Measurements from ENCODE around the gene OSTC.

OSTC gene

GRCh38 chr4:108650212-108651013 is at the start of gene OSTC:
TSS of gene OSTC (plus strand) at chr4:108650599. CDS start at chr4:108650656, 57 bp downstream.
- DNase-seq (ENCODE audit: low spot score), result peak; percentile 93

- DNase-seq (ENCODE audit: low spot score), result no peak
Measured at GRCh38 chr4:108601106-108601505, 49.3 kb upstream of the OSTC start.

- no peak for DNase-seq (ENCODE audit: low spot score)
Measured at GRCh38 chr4:108601532-108601931, 48.9 kb upstream of the OSTC start.

- DNase-seq (ENCODE audit: low spot score), result no peak
Measured at GRCh38 chr4:108602163-108602562, 48.2 kb upstream of the OSTC start.

GRCh38 chr4:108607079-108607815 is 43.2 kb upstream of the OSTC start:
- DNase-seq (ENCODE audit: low spot score), result no peak

- no peak for DNase-seq (ENCODE audit: low spot score)
Measured at GRCh38 chr4:108611365-108611764, 39.0 kb upstream of the OSTC start.

- DNase-seq (ENCODE audit: low spot score), result no peak
Measured at GRCh38 chr4:108612365-108612764, 38.0 kb upstream of the OSTC start.

- no peak for DNase-seq (ENCODE audit: low spot score)
Measured at GRCh38 chr4:108619372-108620100, 30.9 kb upstream of the OSTC start.

GRCh38 chr4:108620101-108620932 is 30.1 kb upstream of the OSTC start, which contains the start of gene RPL34:
TSS of gene RPL34 (plus strand) at chr4:108620576. CDS start at chr4:108621960, 1,384 bp downstream.
- peak; percentile 92 for DNase-seq (ENCODE audit: low spot score)

GRCh38 chr4:108620933-108621905 is 29.2 kb upstream of the OSTC start:
- DNase-seq (ENCODE audit: low spot score), result no peak

GRCh38 chr4:108622022-108622421 is 28.4 kb upstream of the OSTC start:
- DNase-seq (ENCODE audit: low spot score), result no peak

- no peak for DNase-seq (ENCODE audit: low spot score)
Measured at GRCh38 chr4:108622828-108623227, 27.6 kb upstream of the OSTC start.

- no peak for DNase-seq (ENCODE audit: low spot score)
Measured at GRCh38 chr4:108624263-108625056, 25.9 kb upstream of the OSTC start.

GRCh38 chr4:108626056-108626455 is 24.3 kb upstream of the OSTC start:
- DNase-seq (ENCODE audit: low spot score), result no peak

- DNase-seq (ENCODE audit: low spot score), result no peak
Measured at GRCh38 chr4:108628411-108628810, 22.0 kb upstream of the OSTC start.

- no peak for DNase-seq (ENCODE audit: low spot score)
Measured at GRCh38 chr4:108635070-108635655, 15.2 kb upstream of the OSTC start.

- no peak for DNase-seq (ENCODE audit: low spot score)
Measured at GRCh38 chr4:108636246-108636645, 14.2 kb upstream of the OSTC start.

GRCh38 chr4:108637856-108638255 is 12.5 kb upstream of the OSTC start:
- DNase-seq (ENCODE audit: low spot score), result no peak

GRCh38 chr4:108644237-108644636 is 6.2 kb upstream of the OSTC start:
- no peak for DNase-seq (ENCODE audit: low spot score)

Measured in AG08396 (cell line).